ENCODE measurements around the gene ZNF22.
A peak's percentile ranks its signal among the peaks of the same experiment; 100 is the strongest.

ZNF22 gene

DNA sequence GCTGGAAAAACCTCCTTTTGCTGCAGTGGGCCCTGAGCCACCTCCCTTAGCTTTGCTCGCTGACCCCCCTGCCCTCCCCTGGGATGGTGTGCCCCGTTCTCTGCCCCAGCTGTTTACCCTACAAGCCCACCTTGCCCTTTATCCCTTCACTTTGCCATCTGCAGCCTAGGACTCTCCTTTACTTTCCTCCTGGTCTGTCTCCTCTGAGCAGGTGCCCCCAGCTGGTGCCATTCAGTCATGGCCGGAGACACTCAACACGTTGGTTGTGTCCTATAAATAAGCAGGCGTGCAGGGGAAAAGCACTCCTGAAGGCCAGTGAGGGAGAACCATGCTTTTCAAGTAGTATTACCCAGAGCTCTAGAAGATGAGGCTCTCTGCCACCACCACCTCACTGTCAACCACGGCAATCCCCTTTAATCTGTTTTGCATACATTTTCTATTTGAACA is 35.0 kb upstream of the ZNF22 start:
- no peak for DNase-seq

GRCh38 chr10:44966129-44966815 is 34.5 kb upstream of the ZNF22 start:
- DNase-seq: peak; percentile 28

- DNase-seq: no peak
These were observed 33.8 kb upstream of the ZNF22 start for GRCh38 chr10:44966816-44967509.

GRCh38 chr10:44967616-44968015 is 33.1 kb upstream of the ZNF22 start:
- DNase-seq: peak; percentile 75

DNA sequence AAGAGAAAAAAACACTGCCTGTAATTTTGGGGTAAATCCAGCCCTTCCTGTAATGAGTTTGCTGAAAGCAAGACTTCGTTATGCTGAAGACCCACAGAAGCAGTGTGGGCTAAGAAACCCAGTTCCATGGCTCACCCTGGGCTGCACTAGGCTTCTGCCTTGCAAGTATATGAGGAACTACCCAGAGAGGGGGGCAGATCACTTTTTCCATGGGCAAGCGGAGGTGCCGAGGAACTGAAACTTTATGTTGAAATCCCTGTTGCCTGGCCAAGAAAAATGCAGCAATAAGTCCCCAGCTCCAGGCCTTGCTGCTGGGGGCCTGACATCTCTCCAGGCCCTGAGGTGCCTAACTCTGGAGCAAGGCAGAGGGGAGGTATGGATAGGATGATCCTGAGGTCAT is 32.6 kb upstream of the ZNF22 start:
- DNase-seq: peak; percentile 100

GRCh38 chr10:44968500-44969400 is 32.0 kb upstream of the ZNF22 start:
- DNase-seq: peak; percentile 81

GRCh38 chr10:44969854-44970253 is 30.9 kb upstream of the ZNF22 start:
- no peak for DNase-seq

- no peak for DNase-seq
These were observed 29.8 kb upstream of the ZNF22 start for GRCh38 chr10:44970812-44971395.

DNA sequence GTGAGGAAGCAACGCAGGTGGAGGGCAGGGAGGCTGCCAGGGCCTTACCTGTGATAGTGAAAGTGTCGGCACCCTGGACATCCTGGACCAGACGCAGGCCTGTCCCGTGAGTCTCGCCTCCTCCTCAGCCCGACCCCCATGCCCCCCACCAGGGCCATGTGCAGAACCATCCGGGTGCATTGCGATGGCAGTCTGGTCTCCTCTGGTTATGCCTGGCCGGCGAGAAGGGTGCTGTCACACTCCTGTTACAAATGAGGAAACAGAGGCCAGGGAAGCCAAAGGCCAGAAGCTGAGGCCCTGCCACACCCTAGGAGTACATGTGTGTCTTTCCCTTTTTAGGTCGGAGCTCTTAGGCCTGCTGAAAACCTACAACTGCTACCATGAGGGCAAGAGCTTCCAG is 29.3 kb upstream of the ZNF22 start:
- no peak for DNase-seq

- DNase-seq: no peak
These were observed 28.6 kb upstream of the ZNF22 start for GRCh38 chr10:44971935-44972757.

DNA sequence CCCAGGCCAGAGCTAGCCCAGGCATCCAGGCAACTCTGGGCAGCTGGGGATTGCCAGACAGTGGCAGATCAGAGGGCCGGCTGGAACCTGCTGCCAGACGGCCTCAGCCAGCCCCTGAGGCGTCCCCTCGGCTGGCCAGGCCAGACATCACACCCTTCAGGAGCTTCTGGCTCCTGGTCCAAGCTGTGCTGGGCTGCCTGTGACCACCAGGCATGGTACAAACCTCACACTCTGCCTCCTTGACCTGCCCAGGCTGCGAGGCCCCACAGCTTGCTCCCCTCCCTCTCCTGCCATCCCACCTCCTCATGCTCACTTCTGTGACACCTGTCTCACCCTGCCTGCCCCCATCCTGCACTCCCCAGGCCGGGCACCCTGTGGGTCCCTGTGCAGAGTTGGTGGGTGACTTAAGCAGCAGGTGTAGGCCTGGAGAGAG is 27.8 kb upstream of the ZNF22 start:
- no peak for DNase-seq

- peak; percentile 46 for DNase-seq
These were observed 27.2 kb upstream of the ZNF22 start for GRCh38 chr10:44973323-44974081.

- no peak for DNase-seq
These were observed 26.6 kb upstream of the ZNF22 start for GRCh38 chr10:44974082-44974627.

GRCh38 chr10:44974628-44975430 is 25.9 kb upstream of the ZNF22 start:
- peak; percentile 35 for DNase-seq

GRCh38 chr10:44975431-44976331 is 25.0 kb upstream of the ZNF22 start:
- no peak for DNase-seq

DNA sequence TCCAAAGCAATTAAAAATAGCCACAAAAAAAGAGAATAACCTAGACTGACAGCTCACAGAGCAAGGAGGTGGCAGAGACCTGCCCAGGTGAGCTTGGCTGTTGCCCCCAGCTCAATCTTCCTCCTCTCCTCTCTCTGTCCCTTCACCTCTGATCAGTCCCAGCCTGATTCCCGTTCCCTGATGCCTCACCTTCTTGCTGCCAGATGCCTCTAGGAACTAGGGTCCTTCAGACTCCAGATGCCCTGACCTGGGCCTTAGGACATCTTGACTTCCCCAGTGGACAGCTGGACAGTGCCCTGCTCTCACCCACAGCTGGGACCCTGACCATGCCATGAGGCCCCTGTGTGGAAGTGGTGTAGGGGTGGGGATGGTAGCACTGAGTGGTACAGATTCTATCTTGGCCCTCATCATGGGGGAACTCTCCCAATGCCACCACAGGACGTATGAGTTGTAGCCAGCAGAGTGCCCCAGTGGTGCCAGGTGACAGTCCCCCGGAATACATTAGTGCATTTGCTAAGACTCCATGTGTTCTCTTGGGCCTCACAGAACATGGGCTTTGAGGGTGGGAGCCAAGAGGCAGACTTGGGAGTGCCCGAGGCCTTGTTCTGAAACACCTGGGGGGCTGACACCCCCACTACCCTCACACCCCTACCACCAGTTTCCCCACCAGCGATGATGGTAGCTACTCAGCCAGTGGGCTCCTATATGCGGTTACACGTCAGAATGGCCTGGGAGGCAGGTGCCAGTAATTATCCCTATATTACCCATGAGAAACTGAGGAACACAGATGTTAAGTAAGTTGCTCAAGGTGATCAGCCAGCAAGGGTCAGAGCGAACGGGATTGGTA is 24.1 kb upstream of the ZNF22 start:
- DNase-seq: no peak

- DNase-seq: no peak
These were observed 23.2 kb upstream of the ZNF22 start for GRCh38 chr10:44977287-44978212.
